Endothelial cell of umbilical vein (primary cell): Measurements from ENCODE around the gene LAMA4. TPM values are rescaled to one million over a fixed set of nuclear protein-coding genes. Genes with fewer than 3 reads are reported as not detected.

ENCODE experiments used
- BruUV-seq: library from RNA; stranded (reverse); fragments of 400-500 nt; replicated peaks from 2 replicates; lab custom pipeline; 2021; lab: Mats Ljungman, UMichigan
- CTCF ChIA-PET: fragments of 300-600, 350-600 bp; sonication (Branson Sonifier 250); formaldehyde crosslinking; loops from one replicate; lab custom pipeline; 2021; ENCODE audit warnings: antibody characterized with exemption, inconsistent platforms; lab: Charles Lee
- POLR2A ChIA-PET: fragments of 300-600, 350-600 bp; sonication (Branson Sonifier 250); formaldehyde crosslinking; loops from one replicate; lab custom pipeline; 2021; ENCODE audit warnings: antibody characterized with exemption, inconsistent platforms; lab: Charles Lee
- DNase-seq: peaks from one replicate; pipeline ENCODE4 v3.0.0-alpha.2; 2011; ENCODE audit warnings: low read depth, low spot score
- FAIRE-seq: peaks from 2 replicates; lab custom pipeline; 2011; peaks lifted over from hg19 to GRCh38; lab: Jason Lieb, UNC
- H2AFZ ChIP-seq: 2 replicates; pipeline ENCODE4 v1.6.0; 2012; ENCODE audit warnings: low read depth, low read length, control low read depth, inconsistent platforms
- H3K27ac ChIP-seq: 2 replicates; pipeline ENCODE4 v1.5.1; 2011; ENCODE audit warnings: low read depth, mild to moderate bottlenecking, control low read depth, low read length, moderate library complexity; ENCODE audit not compliant: insufficient read depth
- H3K27me3 ChIP-seq, 2 experiments: 2 replicates each; pipeline versions ENCODE4 v1.6.0 to v1.6.1; 2011; ENCODE audit warnings: low read length in 2 of 2, mixed read lengths in 1 of 2; ENCODE audit not compliant: control insufficient read depth in 2 of 2, insufficient read depth in 2 of 2
- H3K36me3 ChIP-seq, 2 experiments: 2 replicates in 1 of 2; 3 replicates in 1 of 2; pipeline ENCODE4 v1.5.1; 2011; ENCODE audit warnings: low read length in 2 of 2, mild to moderate bottlenecking in 1 of 2, moderate library complexity in 1 of 2; ENCODE audit not compliant: control insufficient read depth in 2 of 2, insufficient read depth in 2 of 2; ENCODE audit errors: extremely low read depth in 1 of 2
- H3K4me1 ChIP-seq: 3 replicates; pipeline ENCODE4 v1.5.1; 2011; ENCODE audit warnings: mild to moderate bottlenecking, low read length; ENCODE audit not compliant: control insufficient read depth, insufficient read depth; ENCODE audit errors: extremely low read depth
- H3K4me2 ChIP-seq: 2 replicates; pipeline ENCODE4 v1.6.1; 2011; ENCODE audit warnings: low read length, control low read depth, mixed read lengths; ENCODE audit not compliant: insufficient read depth
- H3K4me3 ChIP-seq, 3 experiments: fragments of 200-600 bp in 1 of 3; sonication (generic), shearing (Covaris generic) in 1 of 3; replicated peaks in 1 of 3; 2 replicates each; pipeline ENCODE4 v1.5.1; 2011 to 2016; ENCODE audit warnings: control low read depth in 3 of 3, low read length in 3 of 3, mild to moderate bottlenecking in 2 of 3, inconsistent platforms in 1 of 3, low read depth in 1 of 3, moderate library complexity in 1 of 3; ENCODE audit not compliant: insufficient read depth in 1 of 3
- H3K79me2 ChIP-seq: 2 replicates; pipeline ENCODE4 v1.6.0; 2012; ENCODE audit warnings: low read length, inconsistent platforms; ENCODE audit not compliant: control insufficient read depth, insufficient read depth
- H3K9ac ChIP-seq: replicated peaks from 2 replicates; pipeline ENCODE3; 2011; ENCODE audit warnings: low read length, control low read depth; ENCODE audit not compliant: insufficient read depth; ENCODE audit errors: extremely low read depth
- H3K9me1 ChIP-seq: replicated peaks from 3 replicates; pipeline ENCODE4 v1.6.0; 2011; ENCODE audit warnings: mild to moderate bottlenecking, low read length; ENCODE audit not compliant: control insufficient read depth, insufficient read depth; ENCODE audit errors: extremely low read depth
- H3K9me3 ChIP-seq: replicated peaks from 2 replicates; pipeline ENCODE4 v1.5.1; 2012; ENCODE audit warnings: low read length, inconsistent platforms; ENCODE audit not compliant: control insufficient read depth, insufficient read depth
- H4K20me1 ChIP-seq: replicated peaks from 2 replicates; pipeline ENCODE3; 2011; ENCODE audit warnings: mild to moderate bottlenecking, low read length; ENCODE audit not compliant: control insufficient read depth, insufficient read depth; ENCODE audit errors: extremely low read depth
- EZH2 ChIP-seq: IDR thresholded peaks from 2 replicates; pipeline ENCODE4 v1.6.1; 2012; ENCODE audit warnings: borderline replicate concordance, low read depth, mild to moderate bottlenecking, moderate library complexity, low read length, inconsistent platforms; ENCODE audit not compliant: severe bottlenecking
- FOS ChIP-seq: IDR thresholded peaks from 2 replicates; pipeline ENCODE4 v1.6.1; 2011; ENCODE audit warnings: mild to moderate bottlenecking, low read length, moderate library complexity, borderline replicate concordance; ENCODE audit not compliant: insufficient read depth
- JUN ChIP-seq: IDR thresholded peaks from 2 replicates; pipeline ENCODE4 v1.6.1; 2011; ENCODE audit warnings: borderline replicate concordance, low read depth; ENCODE audit not compliant: insufficient read length, insufficient read depth
- MAX ChIP-seq: IDR thresholded peaks from 2 replicates; pipeline ENCODE4 v1.6.1; 2011; ENCODE audit not compliant: insufficient read depth, insufficient read length
- MYC ChIP-seq: IDR thresholded peaks from one replicate; pipeline ENCODE4 v1.6.1; 2011; ENCODE audit warnings: mild to moderate bottlenecking, low read depth, low read length
- POLR2A ChIP-seq: IDR thresholded peaks from 2 replicates; pipeline ENCODE4 v1.6.1; 2012; ENCODE audit warnings: low read depth, mild to moderate bottlenecking, control low read depth, low read length
- POLR2AphosphoS5 ChIP-seq: IDR thresholded peaks from 2 replicates; pipeline ENCODE4 v1.6.1; 2012; ENCODE audit warnings: low read depth, mild to moderate bottlenecking, control low read depth, low read length, moderate library complexity; ENCODE audit not compliant: insufficient read depth
- dilution Hi-C: fragments of 300-500 bp; cut with MboI; formaldehyde crosslinking; loops from one replicate; pipeline ENCODE4 v1.15.0; 2019; ENCODE audit warnings: low sequenced_read_pairs; ENCODE audit not compliant: extremely low pct_ligation_motif_present
- intact Hi-C: fragments of 100-400 bp; cut with micrococcal nuclease; formaldehyde crosslinking; loops from one replicate; pipeline ENCODE4 v1.10.0; 2022
- polyA plus RNA-seq, 4 experiments: library from polyadenylated mRNA; depleted of rRNA in 3 of 4; stranded (reverse) in 3 of 4; unstranded in 1 of 4; fragments of >200 nt; gene quantifications; 2 replicates each; pipeline versions ENCODE4 v1.2.1 to v1.2.3, GENCODE V29; 2011 to 2012; ENCODE audit warnings: missing spikeins in 1 of 4
- total RNA-seq: library from RNA; stranded (reverse); gene quantifications from 2 replicates; pipeline ENCODE4 v1.2.3, GENCODE V29; 2021
- TF ChIP-seq, protein P1 (sequence below), 2 donors: IDR thresholded peaks; 1 replicate in 1 of 2; 2 replicates in 1 of 2; pipeline ENCODE4 v1.5.1; 2011; ENCODE audit warnings: low read length in 2 of 2, mild to moderate bottlenecking in 2 of 2, moderate library complexity in 2 of 2, control low read depth in 1 of 2, inconsistent platforms in 1 of 2, low read depth in 1 of 2; ENCODE audit not compliant: insufficient read depth in 1 of 2; ENCODE audit errors: extremely low read depth in 1 of 2

Gene LAMA4
- total and polyA plus RNA-seq, 2 donors (not counting 3 experiments of a cell fraction or from before 2014, with no cell fraction given), result 384 to 629 TPM

GRCh38 chr6:112180095-112180820 lies 74.1 kb downstream of the LAMA4 start:
- peak; percentile 71 for DNase-seq
- dilution Hi-C loops, result no loop called here
- Histone ChIP-seq H3K36me3 (peaks cover 44 to 53% of the 10 kb centered on the region in 2 experiments), H3K79me2 (no peaks in the 10 kb centered on the region), H3K4me2 (no peak overlapping the region), H4K20me1 (no peaks in the 10 kb centered on the region), H3K4me3 (no peak overlapping the region), H2AFZ (no peak overlapping the region), H3K27me3 (no peaks in the 10 kb centered on the region), H3K27ac (no peak overlapping the region), H3K9me1 (no peaks in the 10 kb centered on the region), H3K9ac (no peak overlapping the region), H3K9me3 (no peaks in the 10 kb centered on the region), H3K4me1 (peaks cover 11% of the 10 kb centered on the region)
- ChIA-PET POLR2A (no interaction called here), CTCF (interaction anchor here (0.6 to 3.0 kb wide), 48 partner anchors 9 to 1756 kb away, joined by 3 to 89 read pairs (median 8); partner anchors contain the start of gene LAMA4)
- intact Hi-C loops, result loop anchor here (1.0 to 2.0 kb wide), 4 partner anchors 37 to 193 kb away; partner anchors contain the start of gene LAMA4
- no TSS peak for BruUV-seq
- no peak for FAIRE-seq
- TF ChIP-seq POLR2AphosphoS5, result no peak
- TF ChIP-seq, protein P1, sequence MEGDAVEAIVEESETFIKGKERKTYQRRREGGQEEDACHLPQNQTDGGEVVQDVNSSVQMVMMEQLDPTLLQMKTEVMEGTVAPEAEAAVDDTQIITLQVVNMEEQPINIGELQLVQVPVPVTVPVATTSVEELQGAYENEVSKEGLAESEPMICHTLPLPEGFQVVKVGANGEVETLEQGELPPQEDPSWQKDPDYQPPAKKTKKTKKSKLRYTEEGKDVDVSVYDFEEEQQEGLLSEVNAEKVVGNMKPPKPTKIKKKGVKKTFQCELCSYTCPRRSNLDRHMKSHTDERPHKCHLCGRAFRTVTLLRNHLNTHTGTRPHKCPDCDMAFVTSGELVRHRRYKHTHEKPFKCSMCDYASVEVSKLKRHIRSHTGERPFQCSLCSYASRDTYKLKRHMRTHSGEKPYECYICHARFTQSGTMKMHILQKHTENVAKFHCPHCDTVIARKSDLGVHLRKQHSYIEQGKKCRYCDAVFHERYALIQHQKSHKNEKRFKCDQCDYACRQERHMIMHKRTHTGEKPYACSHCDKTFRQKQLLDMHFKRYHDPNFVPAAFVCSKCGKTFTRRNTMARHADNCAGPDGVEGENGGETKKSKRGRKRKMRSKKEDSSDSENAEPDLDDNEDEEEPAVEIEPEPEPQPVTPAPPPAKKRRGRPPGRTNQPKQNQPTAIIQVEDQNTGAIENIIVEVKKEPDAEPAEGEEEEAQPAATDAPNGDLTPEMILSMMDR (IDR thresholded peaks at IDR 0.05; ENCODE audit: extremely low read depth in 1 of 2, insufficient read depth in 1 of 2, low read depth in 1 of 2, low read length in 2 of 2), result peak; percentile 28 to 46

GRCh38 chr6:112179631-112180030 lies 74.7 kb downstream of the LAMA4 start:
- Histone ChIP-seq H3K9me3 (no peaks in the 10 kb centered on the region), H3K4me3 (no peak overlapping the region), H3K79me2 (no peaks in the 10 kb centered on the region), H3K36me3 (peaks cover 47 to 54% of the 10 kb centered on the region in 2 experiments), H3K9me1 (no peaks in the 10 kb centered on the region), H3K4me2 (no peak overlapping the region), H3K4me1 (peaks cover 11% of the 10 kb centered on the region), H4K20me1 (no peaks in the 10 kb centered on the region), H2AFZ (no peak overlapping the region), H3K9ac (no peak overlapping the region), H3K27me3 (no peaks in the 10 kb centered on the region), H3K27ac (no peak overlapping the region)
- DNase-seq (no peak), FAIRE-seq (no peak)
- ChIA-PET CTCF (interaction anchor here (0.6 to 3.0 kb wide), 48 partner anchors 8 to 1756 kb away, joined by 3 to 89 read pairs (median 8); partner anchors contain the start of gene LAMA4), POLR2A (no interaction called here)
- no peak for TF ChIP-seq POLR2A
- no peak for TF ChIP-seq EZH2
- TF ChIP-seq FOS, result peak; percentile 27
- TF ChIP-seq MAX, result no peak
- no peak for TF ChIP-seq JUN
- TF ChIP-seq, protein P1 (IDR thresholded peaks at IDR 0.05; ENCODE audit: extremely low read depth in 1 of 2, insufficient read depth in 1 of 2, low read depth in 1 of 2, low read length in 2 of 2), result no peak
- TF ChIP-seq POLR2AphosphoS5, result no peak
- no peak for TF ChIP-seq MYC
- dilution Hi-C loops, result no loop called here
- intact Hi-C loops, result loop anchor here (1.0 to 2.0 kb wide), 4 partner anchors 37 to 193 kb away; partner anchors contain the start of gene LAMA4
- BruUV-seq, result no TSS peak
